Activated naive CD4-positive, alpha-beta T cell treated with anti-CD3 and anti-CD28 coated beads, Interleukin-2, amount 50 U/mL, for 72 hours (primary cell): ENCODE results near the gene SMARCD2. TPM values are rescaled to one million over a fixed set of nuclear protein-coding genes. Genes with fewer than 3 reads are reported as not detected.
"Not testable (repeated sequence)": the region's sequence is repeated elsewhere in the genome, so short reads cannot be mapped to it uniquely, and the experiment has no call there.

Experiments
- ATAC-seq, 2 donors: fragments of 150-1000 bp; cut with Tn5 transposase; 2 replicates each; pipeline ENCODE4 v1.10.0; 2021; ENCODE audit warnings: mild to moderate bottlenecking in 2 of 2, moderate library complexity in 2 of 2
- DNase-seq, 2 donors: peaks; one replicate each; pipeline ENCODE4 v3.0.0; 2021 to 2022; ENCODE audit warnings: low spot score in 2 of 2
- H3K27ac Mint-ChIP-seq, 2 donors: one replicate each; pipeline ENCODE4 v1.8.0; 2022; ENCODE audit warnings: mild to moderate bottlenecking in 2 of 2, mixed read lengths in 2 of 2
- H3K36me3 Mint-ChIP-seq, 2 donors: one replicate each; pipeline ENCODE4 v1.8.0; 2022; ENCODE audit warnings: mixed read lengths in 2 of 2
- H3K9me3 Mint-ChIP-seq, 2 donors: one replicate each; pipeline ENCODE4 v1.8.0; 2022; ENCODE audit warnings: mixed read lengths in 2 of 2
- total RNA-seq, 2 donors: library from RNA; stranded (reverse); gene quantifications; one replicate each; pipeline ENCODE4 v1.2.3, GENCODE V29; 2022

SMARCD2 gene
- total RNA-seq, 2 donors from 2014 or later: 90.3 to 113 TPM

GRCh38 chr17:63859257-63859656 lies 16.8 kb upstream of the SMARCD2 start:
- ATAC-seq: no peak
- Mint-ChIP-seq H3K36me3 (no peaks in the 10 kb centered on the region), H3K9me3 (no peaks in the 10 kb centered on the region), H3K27ac (no peak overlapping the region)
- no peak for DNase-seq

- not testable (repeated sequence) for H3K9me3 Mint-ChIP-seq, DNase-seq, H3K27ac Mint-ChIP-seq, ATAC-seq, H3K36me3 Mint-ChIP-seq
Observed at GRCh38 chr17:63856425-63856824, 13.9 kb upstream of the SMARCD2 start.

- DNase-seq: no peak
- no peak overlapping the region for H3K27ac Mint-ChIP-seq
- H3K36me3 Mint-ChIP-seq: no peaks in the 10 kb centered on the region
- ATAC-seq: no peak
- no peaks in the 10 kb centered on the region for H3K9me3 Mint-ChIP-seq
Observed at GRCh38 chr17:63855185-63855584, 12.7 kb upstream of the SMARCD2 start.

GRCh38 chr17:63854709-63855108 lies 12.2 kb upstream of the SMARCD2 start:
- DNase-seq: no peak
- no peak for ATAC-seq
- Mint-ChIP-seq H3K9me3 (no peaks in the 10 kb centered on the region), H3K27ac (no peak overlapping the region), H3K36me3 (no peaks in the 10 kb centered on the region)

- peaks cover 1 to 5% of the 10 kb centered on the region in 2 donors for H3K9me3 Mint-ChIP-seq
- H3K27ac Mint-ChIP-seq: no peak overlapping the region
- H3K36me3 Mint-ChIP-seq: peaks cover 1 to 2% of the 10 kb centered on the region in 2 donors
- no peak for ATAC-seq
- no peak for DNase-seq
Observed at GRCh38 chr17:63853260-63853659, 10.8 kb upstream of the SMARCD2 start.

GRCh38 chr17:63850401-63850800 lies 7.9 kb upstream of the SMARCD2 start:
- peaks cover 8% of the 10 kb centered on the region in 2 donors for H3K36me3 Mint-ChIP-seq
- peaks cover 7 to 10% of the 10 kb centered on the region in 2 donors for H3K9me3 Mint-ChIP-seq
- no peak overlapping the region for H3K27ac Mint-ChIP-seq
- ATAC-seq (no peak), DNase-seq (peak in 1 of 2 donors; percentile 40)

- peaks cover 7 to 10% of the 10 kb centered on the region in 2 donors for H3K9me3 Mint-ChIP-seq
- DNase-seq (peak; percentile 95 to 97), ATAC-seq (peak; percentile 93 to 98)
- H3K36me3 Mint-ChIP-seq: peaks cover 8% of the 10 kb centered on the region in 2 donors
- peak overlapping the region; percentile 79 to 92 for H3K27ac Mint-ChIP-seq
Observed at GRCh38 chr17:63848834-63849689, 6.6 kb upstream of the SMARCD2 start.

- ATAC-seq: no peak
- Mint-ChIP-seq H3K36me3 (peaks cover 8% of the 10 kb centered on the region in 2 donors), H3K9me3 (peaks cover 7 to 10% of the 10 kb centered on the region in 2 donors), H3K27ac (peak overlapping the region; percentile 39 to 92)
- peak in 1 of 2 donors; percentile 9 for DNase-seq
Observed at GRCh38 chr17:63847525-63848249, 5.2 kb upstream of the SMARCD2 start.

- H3K9me3 Mint-ChIP-seq: peaks cover 7 to 10% of the 10 kb centered on the region in 2 donors
- no peak for ATAC-seq
- no peak overlapping the region for H3K27ac Mint-ChIP-seq
- no peak for DNase-seq
- H3K36me3 Mint-ChIP-seq: peaks cover 24 to 25% of the 10 kb centered on the region in 2 donors
Observed at GRCh38 chr17:63845509-63845908, 3.0 kb upstream of the SMARCD2 start.

GRCh38 chr17:63843910-63844677 lies 1.6 kb upstream of the SMARCD2 start:
- peak overlapping the region; percentile 94 to 97 for H3K27ac Mint-ChIP-seq
- DNase-seq (no peak), ATAC-seq (no peak)
- peaks cover 26 to 28% of the 10 kb centered on the region in 2 donors for H3K36me3 Mint-ChIP-seq
- H3K9me3 Mint-ChIP-seq: peaks cover 7 to 10% of the 10 kb centered on the region in 2 donors

- peak overlapping the region; percentile 94 to 97 for H3K27ac Mint-ChIP-seq
- not testable (repeated sequence) for H3K9me3 Mint-ChIP-seq, DNase-seq
- ATAC-seq: peak; percentile 19 to 30
- H3K36me3 Mint-ChIP-seq: peaks cover 26 to 28% of the 10 kb centered on the region in 2 donors
Observed at GRCh38 chr17:63843387-63843888, 953 bp upstream of the SMARCD2 start.

GRCh38 chr17:63842173-63842539 lies 329 bp downstream of the SMARCD2 start:
- Mint-ChIP-seq H3K9me3 (no peaks in the 10 kb centered on the region), H3K36me3 (peaks cover 19 to 20% of the 10 kb centered on the region in 2 donors), H3K27ac (peak overlapping the region; percentile 94 to 99)
- ATAC-seq (peak; percentile 9 to 30), DNase-seq (no peak)

- H3K9me3 Mint-ChIP-seq: no peaks in the 10 kb centered on the region
- peaks cover 19 to 20% of the 10 kb centered on the region in 2 donors for H3K36me3 Mint-ChIP-seq
- peak in 1 of 2 donors; percentile 65 for DNase-seq
- H3K27ac Mint-ChIP-seq: peak overlapping the region; percentile 94 to 99
- ATAC-seq: no peak
Observed at GRCh38 chr17:63841350-63842172, 924 bp downstream of the SMARCD2 start.

- ATAC-seq: no peak
- Mint-ChIP-seq H3K9me3 (no peaks in the 10 kb centered on the region), H3K27ac (peak overlapping the region; percentile 94 to 96), H3K36me3 (peaks cover 19 to 20% of the 10 kb centered on the region in 2 donors)
- DNase-seq: no peak
Observed at GRCh38 chr17:63840591-63841349, 1.7 kb downstream of the SMARCD2 start.

- ATAC-seq: no peak
- Mint-ChIP-seq H3K27ac (peak overlapping the region in 1 of 2 donors; percentile 77), H3K36me3 (peaks cover 22 to 33% of the 10 kb centered on the region in 2 donors)
Observed at GRCh38 chr17:63838631-63839171, 3.8 kb downstream of the SMARCD2 start.

More at GRCh38 chr17:63838631-63839171, 3.8 kb downstream of the SMARCD2 start:
- no peaks in the 10 kb centered on the region for H3K9me3 Mint-ChIP-seq
- no peak for DNase-seq
